ENCODE data around the gene P2RX2.

P2RX2 gene

GRCh38 chr12:132618683-132619043, at the start of gene P2RX2:
Gene P2RX2 (plus strand): TSS chr12:132618776. CDS start chr12:132618817, 41 bp downstream.
- DNase-seq = no peak

- DNase-seq = no peak
These were observed 49.6 kb upstream of the P2RX2 start for GRCh38 chr12:132568826-132569480.

- no peak for DNase-seq
These were observed 48.6 kb upstream of the P2RX2 start for GRCh38 chr12:132569856-132570480.

GRCh38 chr12:132570635-132571034, 47.9 kb upstream of the P2RX2 start:
- DNase-seq = no peak

DNA sequence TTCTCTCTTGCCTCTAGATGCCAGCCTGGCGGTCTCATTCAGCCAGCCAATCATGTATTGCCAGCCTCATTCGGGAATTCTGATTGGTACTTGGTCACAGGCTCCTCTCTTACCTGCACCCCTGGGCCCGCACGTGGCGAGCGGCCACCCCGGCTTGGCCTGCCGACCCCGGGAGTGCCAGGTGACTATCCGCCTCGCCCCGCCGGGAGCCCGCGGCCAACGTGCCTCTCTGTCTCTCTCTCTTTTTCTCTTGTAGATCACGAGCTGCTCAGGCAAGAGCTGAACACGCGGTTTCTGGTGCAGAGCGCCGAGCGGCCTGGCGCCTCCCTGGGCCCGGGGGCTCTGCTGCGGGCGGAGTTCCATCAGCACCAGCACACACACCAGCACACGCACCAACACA, 47.5 kb upstream of the P2RX2 start:
- no peak for DNase-seq

GRCh38 chr12:132571598-132571997, 47.0 kb upstream of the P2RX2 start:
- DNase-seq = no peak

DNA sequence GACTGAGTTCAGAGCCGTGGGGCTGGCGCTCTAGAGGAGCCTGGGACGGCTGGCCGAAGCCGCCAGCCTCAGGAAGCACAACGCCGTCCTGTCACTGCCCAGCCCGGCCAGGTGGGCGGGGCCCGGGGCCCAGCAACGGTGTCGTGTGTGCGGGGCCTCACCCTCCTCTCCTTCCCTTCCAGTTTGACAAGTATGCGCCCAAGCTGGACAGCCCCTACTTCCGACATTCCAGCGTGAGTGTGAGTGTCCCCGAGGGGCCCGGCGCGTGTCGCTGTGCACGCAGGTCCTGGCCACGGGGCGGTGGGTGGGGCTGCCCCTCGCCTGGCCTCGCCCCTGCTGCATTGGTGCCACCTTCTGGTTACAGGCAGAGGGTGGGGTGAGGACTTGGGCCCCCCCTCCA, 46.5 kb upstream of the P2RX2 start:
- DNase-seq = no peak

- no peak for DNase-seq
These were observed 45.5 kb upstream of the P2RX2 start for GRCh38 chr12:132572801-132573760.

GRCh38 chr12:132574271-132574996, 44.1 kb upstream of the P2RX2 start:
- DNase-seq = no peak

DNA sequence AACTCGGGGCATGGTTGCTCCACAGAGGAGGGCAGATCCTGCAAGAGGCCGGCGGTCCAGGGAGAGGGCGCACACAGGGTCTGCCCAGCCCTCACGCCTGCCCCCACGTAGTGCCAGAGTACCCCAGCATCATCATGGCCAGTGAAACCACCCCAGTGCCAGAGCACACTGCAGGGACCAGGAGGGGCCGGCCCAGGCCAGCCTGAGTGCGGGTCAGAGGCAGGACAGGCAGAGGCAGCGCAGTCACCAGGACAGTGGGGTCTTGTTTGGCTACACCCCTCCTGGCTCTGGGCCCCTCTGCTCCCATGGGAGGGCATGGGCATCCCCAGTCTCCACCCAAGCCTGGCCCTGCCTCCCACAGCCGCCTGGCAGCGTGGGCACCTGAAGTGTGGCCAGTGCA, 42.9 kb upstream of the P2RX2 start:
- DNase-seq = no peak

DNA sequence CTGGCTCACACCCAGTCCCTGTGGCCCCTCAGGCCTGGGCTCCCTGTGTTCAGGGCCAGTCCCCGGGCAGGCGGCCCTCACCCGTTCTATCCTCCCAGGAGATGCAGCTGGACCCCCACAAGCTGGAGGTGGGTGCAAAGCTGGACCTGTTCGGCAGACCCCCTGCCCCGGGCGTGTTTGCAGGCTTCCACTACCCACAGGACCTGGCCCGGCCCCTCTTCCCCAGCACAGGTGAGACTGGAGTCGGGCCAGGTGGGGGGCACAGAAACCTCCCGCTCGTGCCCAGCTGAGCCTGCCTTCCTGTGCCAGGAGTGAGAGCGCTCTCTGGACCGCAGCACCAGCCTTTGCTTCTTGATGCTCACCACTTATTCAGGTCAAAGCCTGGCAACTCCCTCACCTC, 41.9 kb upstream of the P2RX2 start:
- DNase-seq = no peak

DNA sequence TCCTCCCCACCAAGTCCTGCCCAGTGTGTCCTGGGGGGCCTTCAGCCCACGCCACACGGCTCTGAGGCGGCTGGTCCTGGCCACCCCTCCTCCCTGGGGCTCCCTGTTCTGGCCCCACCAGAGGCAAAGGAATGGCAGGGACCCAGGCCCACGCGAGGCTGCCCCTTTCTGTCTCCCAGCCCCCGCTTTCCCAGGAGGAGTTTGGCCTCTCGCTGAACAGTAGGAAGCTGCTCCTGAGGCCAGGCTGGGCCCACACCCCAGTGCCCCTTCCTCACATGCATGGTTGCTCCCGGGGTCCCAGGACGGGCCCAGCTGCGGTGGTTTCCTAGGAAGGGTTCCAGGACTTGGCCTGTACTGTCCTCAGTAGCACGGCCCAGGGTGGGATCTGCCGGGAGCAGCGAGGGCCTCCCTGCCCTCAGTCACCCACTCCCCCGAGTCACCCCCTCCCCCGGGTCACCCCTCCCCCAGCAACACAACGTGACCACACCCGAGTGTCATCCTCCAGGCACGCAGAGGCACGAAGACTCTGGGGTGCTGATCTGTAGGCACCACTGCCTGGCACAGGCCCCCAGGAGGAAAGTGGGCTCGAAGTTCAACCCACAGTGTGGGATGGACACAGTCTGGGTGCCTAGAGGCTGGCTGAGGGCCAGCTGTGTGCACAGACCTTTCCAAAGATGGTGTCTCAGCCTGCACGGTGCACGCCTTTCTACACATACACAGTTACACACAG, 41.2 kb upstream of the P2RX2 start:
- no peak for DNase-seq

- no peak for DNase-seq
These were observed 40.5 kb upstream of the P2RX2 start for GRCh38 chr12:132578118-132578517.

DNA sequence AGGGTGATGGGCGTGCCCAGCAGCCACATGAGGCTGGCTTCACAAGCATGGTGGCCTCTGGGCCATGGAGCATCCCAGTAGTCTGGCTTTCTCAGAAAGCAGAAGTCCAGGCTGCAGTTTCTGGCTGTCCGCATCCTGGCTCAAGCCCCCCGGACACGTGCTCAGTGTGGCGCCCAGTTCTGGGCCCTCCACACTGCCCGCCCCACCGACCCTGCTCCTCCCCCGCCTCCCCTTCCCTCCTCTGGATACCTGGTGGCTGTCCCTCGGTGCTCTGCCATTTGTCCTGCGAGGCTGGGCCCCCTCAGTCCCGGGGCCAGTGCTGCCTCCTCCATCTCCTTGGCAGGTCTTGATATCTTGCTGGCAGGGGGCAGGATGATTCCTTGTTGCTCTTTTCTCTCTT, 39.8 kb upstream of the P2RX2 start:
- DNase-seq = no peak

DNA sequence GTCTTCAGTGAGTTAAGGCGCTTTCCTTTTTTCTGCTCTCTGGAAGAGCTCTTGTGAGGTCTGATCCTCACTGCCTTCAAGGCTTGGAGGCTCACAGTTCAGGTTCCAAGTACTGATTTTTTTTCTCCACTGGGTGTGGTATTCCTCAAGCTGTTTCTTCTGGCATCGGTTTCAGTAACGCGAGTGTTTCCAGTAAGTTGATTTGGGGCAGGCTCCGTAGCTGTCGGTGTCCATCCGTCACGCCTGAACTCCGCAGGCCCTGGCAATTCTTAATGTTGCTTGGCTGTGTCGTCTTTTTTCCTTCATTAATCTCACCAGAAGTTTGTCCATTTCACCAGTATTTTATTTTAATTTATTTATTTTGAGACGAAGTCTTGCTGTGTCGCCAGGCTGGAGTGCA, 38.8 kb upstream of the P2RX2 start:
- DNase-seq = no peak

- DNase-seq = no peak
These were observed 37.8 kb upstream of the P2RX2 start for GRCh38 chr12:132580701-132581292.

DNA sequence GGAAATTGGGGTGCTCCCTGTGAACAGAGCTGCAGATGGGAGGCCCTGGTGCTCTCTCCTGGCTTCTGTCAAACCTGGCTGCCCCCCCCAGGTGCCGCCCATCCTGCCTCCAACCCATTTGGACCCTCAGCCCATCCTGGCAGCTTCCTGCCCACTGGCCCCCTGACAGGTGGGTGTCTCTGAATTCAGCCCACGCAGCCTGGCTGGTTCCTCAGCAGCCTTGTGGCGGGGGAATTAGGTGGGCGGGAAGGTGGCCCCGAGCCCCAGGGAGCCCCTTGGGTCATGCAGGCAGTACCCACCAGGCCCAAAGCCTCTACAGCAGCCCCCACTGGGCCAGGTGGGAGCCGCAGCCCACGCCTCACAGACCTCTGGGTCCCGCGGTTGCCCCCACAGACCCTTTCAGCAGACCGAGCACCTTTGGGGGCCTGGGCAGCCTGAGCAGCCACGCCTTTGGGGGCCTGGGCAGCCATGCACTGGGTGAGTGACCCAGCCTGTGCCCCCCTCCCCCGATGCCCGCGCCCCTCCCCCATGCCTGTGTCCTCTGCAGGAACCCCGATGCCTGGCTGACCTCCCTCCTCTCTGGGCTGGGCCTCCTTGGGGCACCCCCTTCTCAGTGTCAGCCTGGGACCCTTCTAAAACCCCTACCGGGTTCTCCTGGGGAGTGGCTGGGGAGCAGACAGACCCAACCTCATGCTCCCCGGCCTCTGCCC, 37.1 kb upstream of the P2RX2 start:
- DNase-seq = no peak

DNA sequence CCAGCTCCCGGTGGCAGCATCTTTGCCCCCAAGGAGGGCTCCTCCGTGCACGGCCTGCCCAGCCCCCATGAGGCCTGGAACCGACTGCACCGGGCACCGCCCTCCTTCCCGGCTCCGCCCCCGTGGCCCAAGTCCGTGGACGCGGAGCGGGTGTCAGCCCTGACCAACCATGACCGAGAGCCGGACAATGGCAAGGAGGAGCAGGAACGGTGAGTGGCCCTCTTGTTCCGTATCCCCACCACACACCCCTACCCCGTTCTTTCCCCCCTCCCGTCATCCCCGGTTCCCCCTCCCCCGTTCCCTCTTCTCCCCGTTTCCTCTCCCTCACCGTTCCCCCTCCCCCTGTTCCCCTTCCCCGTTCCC, 36.5 kb upstream of the P2RX2 start:
- no peak for DNase-seq

DNA sequence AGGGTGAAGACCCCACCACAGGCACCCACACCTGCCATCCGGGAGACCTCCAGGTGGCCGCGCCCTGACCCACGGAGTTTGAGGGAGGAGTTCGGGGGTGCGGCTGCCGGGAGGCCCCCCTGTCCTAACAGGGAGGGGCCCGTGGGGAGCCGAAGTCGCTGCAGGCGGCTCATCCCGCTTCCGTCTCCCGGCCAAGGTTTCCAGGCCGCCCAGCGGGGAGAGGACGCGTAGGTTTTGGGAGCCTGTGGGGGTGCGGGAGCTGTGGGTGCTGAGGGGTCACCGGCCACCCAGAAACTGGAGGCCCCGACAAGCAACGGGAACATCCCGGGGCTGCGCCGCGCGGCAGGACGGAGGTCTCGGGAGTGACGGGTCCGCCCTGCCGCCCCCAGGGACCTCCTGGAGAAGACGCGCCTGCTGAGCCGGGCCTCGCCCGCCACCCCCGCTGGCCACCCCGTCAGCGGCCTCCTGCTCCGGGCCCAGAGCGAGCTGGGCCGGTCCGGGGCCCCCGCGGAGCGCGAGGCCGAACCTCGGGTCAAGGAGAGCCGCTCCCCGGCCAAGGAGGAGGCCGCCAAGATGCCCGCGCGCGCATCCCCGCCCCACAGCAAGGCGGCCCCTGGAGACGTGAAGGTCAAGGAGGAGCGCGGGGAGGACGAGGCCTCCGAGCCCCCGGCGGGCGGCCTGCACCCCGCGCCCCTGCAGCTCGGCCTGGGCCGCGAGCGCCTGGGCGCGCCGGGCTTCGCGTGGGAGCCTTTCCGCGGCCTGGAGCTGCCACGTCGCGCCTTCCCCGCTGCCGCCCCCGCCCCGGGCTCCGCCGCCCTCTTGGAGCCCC, 35.8 kb upstream of the P2RX2 start:
- no peak for DNase-seq

GRCh38 chr12:132583411-132583710, 35.2 kb upstream of the P2RX2 start:
- no peak for DNase-seq

- no peak for DNase-seq
These were observed 34.8 kb upstream of the P2RX2 start for GRCh38 chr12:132583736-132584135.
